DND-41 (cell line): ENCODE data around the gene SNX9.

Experiments used
- EZH2 ChIP-seq: IDR thresholded peaks from 3 replicates; pipeline ENCODE4 v1.6.1; 2012; ENCODE audit warnings: borderline replicate concordance, low read depth, mild to moderate bottlenecking, moderate library complexity, low read length, inconsistent platforms; ENCODE audit not compliant: severe bottlenecking
- TF ChIP-seq, protein P1 (sequence below): IDR thresholded peaks from 2 replicates; pipeline ENCODE4 v1.5.1; 2012; ENCODE audit warnings: borderline replicate concordance, low read length, moderate library complexity, mild to moderate bottlenecking; ENCODE audit not compliant: poor library complexity, severe bottlenecking; ENCODE audit errors: extremely low read depth

DNA sequence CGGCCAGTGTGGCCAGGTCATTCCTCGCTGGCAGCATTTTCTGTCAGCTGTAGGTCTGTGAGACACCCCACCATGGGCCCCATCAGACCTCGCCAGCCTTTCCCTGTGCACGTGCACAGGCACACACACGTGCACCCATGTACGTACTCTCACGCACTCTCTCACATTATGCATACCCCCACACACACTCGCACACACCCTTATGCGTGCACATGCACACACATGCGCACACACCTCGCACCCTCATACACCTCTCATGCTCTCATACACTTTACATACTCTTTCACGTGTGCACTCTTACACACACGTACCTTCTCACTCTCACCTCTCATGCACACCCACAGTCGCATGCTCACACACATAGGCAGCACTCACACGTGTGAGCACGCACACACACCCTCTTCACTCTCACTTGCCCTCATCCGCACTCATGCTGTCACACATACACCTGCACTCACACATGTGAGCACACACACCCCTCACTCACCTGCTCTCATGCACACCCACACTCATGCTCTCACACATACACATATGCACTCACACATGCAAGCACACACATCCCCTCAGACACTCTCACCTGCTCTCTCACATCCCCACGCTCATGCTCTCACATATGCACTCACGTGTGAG lies 46.7 kb downstream of the SNX9 start:
- TF ChIP-seq, protein P1, sequence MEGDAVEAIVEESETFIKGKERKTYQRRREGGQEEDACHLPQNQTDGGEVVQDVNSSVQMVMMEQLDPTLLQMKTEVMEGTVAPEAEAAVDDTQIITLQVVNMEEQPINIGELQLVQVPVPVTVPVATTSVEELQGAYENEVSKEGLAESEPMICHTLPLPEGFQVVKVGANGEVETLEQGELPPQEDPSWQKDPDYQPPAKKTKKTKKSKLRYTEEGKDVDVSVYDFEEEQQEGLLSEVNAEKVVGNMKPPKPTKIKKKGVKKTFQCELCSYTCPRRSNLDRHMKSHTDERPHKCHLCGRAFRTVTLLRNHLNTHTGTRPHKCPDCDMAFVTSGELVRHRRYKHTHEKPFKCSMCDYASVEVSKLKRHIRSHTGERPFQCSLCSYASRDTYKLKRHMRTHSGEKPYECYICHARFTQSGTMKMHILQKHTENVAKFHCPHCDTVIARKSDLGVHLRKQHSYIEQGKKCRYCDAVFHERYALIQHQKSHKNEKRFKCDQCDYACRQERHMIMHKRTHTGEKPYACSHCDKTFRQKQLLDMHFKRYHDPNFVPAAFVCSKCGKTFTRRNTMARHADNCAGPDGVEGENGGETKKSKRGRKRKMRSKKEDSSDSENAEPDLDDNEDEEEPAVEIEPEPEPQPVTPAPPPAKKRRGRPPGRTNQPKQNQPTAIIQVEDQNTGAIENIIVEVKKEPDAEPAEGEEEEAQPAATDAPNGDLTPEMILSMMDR: no peak
- no peak for TF ChIP-seq EZH2
